ENCODE measurements around the gene SLIT3.

Gene SLIT3

GRCh38 chr5:168903061-168903460, 397.9 kb downstream of the SLIT3 start:
- no peak for DNase-seq

DNA sequence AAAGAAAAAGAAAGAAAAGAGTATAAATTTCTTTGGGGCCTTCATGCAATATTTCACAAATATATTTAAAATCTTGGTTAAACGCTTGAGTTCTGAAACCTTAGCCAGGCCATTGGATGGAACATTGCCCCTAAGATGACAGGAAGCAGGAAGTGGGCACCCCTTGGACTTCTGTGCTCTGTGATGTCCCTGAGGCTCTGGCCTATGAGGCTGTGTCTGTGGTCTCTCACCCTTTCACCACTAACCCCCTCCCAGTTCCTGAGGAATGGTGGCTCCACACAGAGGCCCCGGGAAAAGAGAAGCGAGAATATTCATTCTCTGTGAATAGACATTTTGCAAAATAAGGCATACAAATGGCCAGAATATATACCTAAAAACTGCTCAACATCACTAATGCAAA, 401.3 kb downstream of the SLIT3 start:
- no peak for DNase-seq

- DNase-seq = no peak
Measured at GRCh38 chr5:168899264-168899663, 401.7 kb downstream of the SLIT3 start.

DNA sequence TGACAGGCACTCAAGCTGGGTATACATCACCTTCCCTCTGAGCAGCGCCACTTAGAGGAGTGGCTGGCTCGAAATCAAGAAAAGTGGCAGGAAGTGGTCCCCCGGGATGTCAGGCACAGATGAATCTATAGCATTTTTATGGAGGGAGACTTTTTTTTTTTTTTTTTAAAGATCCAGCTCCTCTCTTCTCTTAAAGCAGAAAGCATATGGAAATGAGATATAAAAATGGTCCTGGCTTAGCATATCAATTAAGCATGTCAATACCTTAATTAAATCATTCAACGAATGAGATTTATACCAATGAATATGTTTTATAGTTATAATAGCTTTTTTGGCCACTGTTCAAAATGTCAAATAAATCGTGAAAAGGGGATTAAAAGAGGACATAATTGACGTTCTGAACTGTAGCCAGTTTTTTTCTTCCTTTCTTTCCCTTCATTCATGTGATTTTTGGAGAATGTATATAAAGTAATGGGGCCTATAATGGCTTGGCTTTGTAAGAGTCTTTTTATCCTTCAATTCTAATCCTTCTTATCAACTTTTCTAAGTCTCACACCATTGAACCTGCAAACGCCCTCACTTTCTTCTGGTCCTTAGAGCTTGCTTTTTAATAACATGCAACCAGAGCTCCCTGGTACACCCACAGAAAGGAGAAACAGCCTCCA, 402.6 kb downstream of the SLIT3 start:
- no peak for DNase-seq

GRCh38 chr5:168897387-168898122, 403.4 kb downstream of the SLIT3 start:
- DNase-seq = no peak

DNA sequence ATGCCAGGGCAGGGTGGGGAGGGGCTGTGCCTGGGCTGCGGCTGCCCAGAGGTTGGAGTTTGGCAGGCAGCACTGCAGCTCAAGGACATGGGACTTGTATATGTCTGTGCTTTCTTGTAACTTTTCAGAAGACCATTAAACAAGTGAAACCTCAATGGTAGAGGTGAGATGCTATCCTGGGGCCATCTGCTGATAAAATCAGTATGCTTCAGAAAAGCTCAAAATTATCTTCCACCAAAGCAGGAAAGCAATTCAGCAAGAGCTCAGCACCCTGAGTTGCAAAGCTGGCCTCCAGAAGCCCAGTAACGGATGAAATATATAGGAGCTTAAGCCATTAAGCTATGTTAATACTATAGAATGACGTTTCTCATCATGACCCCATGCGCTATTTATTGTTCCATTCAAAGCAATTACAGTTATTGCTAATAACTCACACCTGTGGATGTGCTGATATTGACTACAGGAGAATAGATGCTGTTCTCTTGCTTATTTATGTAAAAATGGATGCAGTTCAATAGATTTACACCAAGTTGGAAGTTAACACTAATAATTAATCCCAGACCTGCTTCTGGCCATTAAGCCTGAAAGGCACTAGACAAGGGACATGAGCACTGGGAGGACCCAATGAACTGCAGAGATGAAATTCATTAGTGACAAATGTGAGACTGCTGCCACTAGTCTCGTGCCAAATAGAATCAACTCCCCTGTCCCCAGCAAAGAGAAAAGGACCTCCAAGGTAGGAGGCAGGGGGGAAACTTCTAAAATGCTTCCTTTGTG, 405.5 kb downstream of the SLIT3 start:
- no peak for DNase-seq

- no peak for DNase-seq
Measured at GRCh38 chr5:168893283-168893682, 407.7 kb downstream of the SLIT3 start.

DNA sequence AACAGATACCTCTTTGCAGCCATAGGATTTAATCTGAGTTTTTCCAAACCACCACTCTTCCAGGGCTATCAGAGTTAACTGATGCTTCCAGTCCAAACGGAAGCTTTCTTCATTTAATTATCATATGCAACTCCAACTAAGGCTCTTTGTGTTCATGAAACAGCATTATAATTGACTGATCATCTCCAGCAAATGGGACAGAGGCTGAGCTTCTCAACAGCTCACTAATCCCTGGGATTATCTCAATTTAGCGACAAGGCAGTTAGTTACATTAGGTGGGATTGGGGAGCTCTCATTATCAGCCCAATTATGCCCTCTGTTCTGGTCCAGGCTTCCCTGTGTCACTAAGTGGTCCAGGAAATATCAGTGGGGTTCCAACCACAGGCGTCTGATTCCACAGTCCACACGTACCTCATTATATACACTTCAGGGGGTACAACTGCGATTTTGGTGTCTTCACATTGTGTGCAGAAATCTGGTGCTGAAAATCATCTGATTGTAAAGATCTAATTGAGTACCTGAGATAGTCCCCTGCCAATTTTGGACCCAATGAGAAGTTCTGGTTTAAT, 408.2 kb downstream of the SLIT3 start:
- no peak for DNase-seq

DNA sequence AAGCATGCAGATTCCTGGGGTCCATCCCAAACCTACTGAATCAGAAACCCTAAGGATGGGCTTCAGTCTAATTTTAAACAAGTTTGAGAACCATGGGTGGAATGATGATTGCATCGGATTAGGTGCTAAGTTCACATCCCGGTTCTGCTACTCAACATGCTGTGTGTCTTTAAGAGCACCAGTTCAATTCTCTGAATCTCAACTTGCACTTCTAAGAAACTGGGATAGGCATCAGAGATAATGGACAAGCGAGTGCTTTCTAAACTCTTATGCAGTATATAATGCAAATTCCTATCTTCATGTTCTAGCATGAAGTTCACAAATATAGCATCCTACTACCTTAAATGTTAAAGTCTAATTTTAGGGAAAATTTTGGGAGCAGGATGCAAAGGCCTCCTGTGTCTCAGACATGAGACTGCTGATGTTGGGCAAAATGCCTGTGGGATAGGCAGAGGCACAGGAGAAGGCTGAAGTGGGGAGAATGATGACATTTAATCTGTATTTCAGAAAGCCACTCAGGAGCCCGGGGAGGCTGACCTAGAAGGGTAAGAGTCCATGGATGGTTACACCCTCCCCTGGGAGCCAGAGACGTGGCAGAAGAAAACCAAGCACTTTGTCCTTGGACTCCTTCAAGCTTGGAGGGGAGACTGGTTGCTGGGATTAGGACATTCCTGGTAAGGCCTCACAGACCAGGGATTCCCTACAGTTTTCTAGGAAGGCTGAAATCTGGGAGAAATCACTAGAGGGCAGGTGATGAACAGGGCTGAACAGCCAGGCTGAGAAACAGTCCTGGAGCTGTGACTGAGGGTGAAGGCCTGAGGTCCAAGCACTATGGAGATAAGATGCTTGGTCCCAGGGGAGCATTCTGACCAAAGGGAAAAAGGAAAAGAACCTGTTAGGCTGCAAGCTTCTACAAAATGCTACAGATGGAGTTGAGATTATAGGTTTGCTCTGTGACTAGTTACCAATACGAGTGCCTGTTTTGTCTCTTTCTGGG, 409.8 kb downstream of the SLIT3 start:
- DNase-seq = no peak

GRCh38 chr5:168889039-168889438, 411.9 kb downstream of the SLIT3 start:
- DNase-seq = no peak

DNA sequence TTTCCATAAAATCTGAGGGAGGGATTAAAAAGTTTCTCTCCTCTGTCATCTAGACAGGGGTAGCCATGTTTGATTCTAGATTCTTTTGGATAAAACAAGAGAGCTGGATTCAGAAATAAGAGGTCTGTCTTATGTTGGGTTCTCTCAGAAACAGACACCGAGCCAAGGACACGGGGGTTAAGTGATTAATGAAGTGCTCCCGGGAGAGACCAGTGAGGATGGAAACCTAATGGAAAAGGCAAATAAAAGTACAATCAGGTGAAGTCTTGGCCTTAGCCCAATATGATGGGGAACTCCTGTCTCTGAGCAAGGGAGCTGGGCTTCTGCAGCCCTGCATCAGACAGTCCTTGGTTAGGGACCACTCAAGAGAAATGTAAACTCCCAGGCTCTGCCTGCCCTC, 413.0 kb downstream of the SLIT3 start:
- DNase-seq = no peak

- no peak for DNase-seq
Measured at GRCh38 chr5:168886157-168886556, 414.8 kb downstream of the SLIT3 start.

DNA sequence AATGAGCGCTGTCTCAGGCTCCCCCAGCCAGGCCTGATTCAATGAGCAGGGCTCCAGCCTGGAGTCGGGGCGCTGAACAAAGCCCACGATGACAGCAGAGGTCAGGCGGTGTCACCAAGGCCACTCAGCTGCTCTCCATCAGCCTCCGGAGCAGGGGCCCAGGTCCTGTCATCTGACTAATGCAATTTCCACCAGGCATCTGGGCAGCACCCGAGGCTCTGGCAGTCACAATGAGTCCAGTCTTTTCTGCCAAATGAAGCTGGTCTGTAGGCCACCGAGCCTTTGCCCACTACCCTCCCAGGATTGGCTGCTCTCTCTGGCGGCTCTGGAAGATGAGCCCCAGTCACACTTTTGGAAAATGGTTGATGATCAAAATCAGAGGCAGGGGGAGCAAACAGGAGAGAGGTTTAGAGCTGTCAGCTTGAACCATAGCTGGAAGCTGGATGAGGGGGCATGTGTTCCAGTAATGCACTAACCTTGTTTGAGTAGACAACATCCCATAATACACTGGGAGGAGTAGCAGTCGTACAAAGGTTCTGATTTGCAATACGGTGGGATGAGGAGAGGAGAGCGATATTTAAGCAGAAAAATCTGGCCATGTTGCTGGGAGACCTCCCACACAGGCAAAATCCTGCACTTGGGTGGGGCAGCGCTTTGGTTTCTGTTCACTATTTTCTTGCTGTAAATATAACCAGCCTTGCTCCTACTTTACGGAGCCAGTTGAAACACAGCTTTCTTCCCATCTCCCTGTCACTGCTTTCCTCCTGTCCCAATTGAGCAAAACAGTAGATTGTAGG, 415.4 kb downstream of the SLIT3 start:
- DNase-seq = no peak

DNA sequence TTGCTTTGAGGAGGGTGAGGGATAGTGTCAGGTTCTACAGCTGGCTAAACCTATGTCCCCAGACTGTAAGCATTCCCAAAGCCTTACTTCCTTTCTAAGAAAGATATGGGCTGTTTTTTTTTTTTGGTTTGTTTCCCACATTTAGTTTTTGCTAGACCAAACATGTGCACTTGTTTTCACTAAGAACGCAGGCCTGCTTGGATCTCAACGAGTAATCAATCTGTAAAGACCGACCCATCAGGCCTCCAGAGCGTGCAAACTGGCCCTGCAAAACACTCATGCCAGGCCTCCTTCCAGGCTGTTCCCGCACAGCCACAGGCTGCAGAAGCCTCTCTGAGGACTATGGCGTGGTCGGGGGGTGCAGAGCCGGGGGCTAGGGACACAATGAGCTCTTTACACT, 416.9 kb downstream of the SLIT3 start:
- no peak for DNase-seq

GRCh38 chr5:168883281-168883741, 417.6 kb downstream of the SLIT3 start:
- DNase-seq = no peak

- no peak for DNase-seq
Measured at GRCh38 chr5:168882283-168882682, 418.7 kb downstream of the SLIT3 start.

DNA sequence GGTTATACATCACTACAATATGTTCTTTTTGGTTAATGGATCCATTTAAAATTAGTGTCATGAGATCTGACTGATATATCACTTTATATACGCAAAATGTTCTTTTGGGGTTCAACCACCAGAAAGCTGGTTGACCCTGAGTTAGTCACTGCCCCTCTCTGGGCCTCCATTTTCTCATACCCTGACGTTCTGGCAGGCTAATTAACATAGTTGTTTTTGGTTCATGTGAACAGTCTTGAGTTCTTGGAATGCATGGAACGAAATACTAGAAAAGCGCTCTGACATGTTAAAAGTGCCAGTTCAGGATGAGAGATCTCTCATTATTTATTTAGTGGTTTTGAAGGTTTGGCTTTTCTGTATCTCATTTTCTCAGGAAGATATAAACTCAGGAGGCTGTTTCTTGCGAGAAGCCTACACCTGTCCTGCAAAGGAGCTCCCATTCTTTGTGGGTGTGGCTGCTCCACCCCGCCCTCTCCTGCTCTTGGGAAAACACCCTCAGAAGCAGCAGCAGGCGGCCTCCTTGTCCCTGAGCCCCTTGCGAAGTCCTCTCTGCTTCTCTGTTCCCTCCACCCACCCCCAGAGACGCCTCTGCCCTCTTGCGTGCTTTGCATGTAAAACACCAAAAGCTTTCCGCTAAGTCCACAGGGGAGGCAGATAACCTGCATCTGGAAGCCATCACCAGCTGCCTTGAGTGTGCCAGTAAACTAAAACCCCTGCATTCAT, 419.4 kb downstream of the SLIT3 start:
- DNase-seq = no peak

DNA sequence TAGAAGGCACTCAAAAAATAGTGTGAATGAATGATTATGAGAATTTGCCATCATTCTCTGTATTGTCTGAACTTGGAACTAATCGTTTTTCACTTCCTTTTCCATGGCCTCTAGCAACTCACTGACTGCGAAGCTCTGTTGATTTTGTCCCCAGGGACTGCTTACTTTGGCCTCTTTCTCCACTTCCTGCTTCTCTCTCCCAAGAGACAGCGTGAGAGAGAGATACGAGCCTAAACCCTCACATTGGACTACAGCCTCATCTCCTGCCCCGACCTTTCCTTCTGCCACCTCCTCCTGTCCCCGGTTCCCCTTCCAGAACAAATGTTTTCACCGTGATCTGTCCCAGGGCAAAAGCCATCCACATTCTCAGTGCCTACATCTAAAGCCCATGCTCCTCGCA, 421.0 kb downstream of the SLIT3 start:
- DNase-seq = no peak

DNA sequence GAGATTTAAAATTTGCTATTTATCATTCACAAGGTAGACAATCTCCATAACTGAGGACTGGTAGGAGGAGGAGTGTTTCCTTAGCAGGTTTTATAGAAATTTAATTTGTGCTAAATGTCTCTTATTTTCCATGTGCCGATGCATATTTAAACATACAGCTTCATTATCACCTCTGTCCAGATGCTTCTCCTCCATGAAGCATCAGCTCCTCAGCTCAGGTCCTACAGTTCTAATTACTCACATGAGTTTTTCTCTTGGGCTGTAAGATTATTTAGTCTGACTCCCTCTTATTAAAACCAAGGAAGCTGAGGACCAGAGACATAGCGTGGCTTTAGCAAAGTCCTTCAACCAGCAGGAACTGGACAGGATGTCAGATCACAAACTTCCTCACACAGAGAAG, 421.6 kb downstream of the SLIT3 start:
- no peak for DNase-seq

- DNase-seq = no peak
Measured at GRCh38 chr5:168878135-168878745, 422.7 kb downstream of the SLIT3 start.
